ENCODE data around the gene COL17A1.

DNA sequence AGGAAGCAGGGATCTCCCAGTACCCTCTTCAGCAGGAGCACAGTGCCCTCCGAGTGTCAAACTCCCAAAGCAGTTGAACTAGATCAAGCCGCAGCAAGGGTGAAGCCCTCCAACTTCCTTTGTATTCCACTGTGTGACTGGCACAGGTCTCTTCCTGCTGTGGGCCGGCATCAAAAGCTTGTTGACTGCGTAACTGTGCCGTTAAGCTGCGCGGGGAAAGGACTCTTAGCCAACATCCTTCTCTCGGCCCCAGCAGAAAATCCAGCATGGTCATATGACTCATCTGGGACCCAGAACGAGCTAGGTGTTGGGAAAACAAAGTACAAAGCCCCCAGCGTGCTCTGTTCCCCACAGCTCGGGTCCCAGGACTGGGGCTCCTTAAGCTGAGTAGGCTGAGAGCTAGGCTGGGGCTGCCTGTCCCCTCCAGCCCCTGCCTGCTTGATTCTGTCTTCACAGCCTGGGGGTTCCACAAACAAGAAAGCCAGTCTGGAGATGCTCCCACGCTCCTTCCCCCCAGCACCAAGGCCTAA lies 52.2 kb downstream of the COL17A1 start:
- TF ChIP-seq POLR2A (IDR thresholded peaks at IDR 0.05; ENCODE audit: borderline replicate concordance, extremely low read depth, insufficient read depth, insufficient read length), result no peak
- TF ChIP-seq, protein P1, sequence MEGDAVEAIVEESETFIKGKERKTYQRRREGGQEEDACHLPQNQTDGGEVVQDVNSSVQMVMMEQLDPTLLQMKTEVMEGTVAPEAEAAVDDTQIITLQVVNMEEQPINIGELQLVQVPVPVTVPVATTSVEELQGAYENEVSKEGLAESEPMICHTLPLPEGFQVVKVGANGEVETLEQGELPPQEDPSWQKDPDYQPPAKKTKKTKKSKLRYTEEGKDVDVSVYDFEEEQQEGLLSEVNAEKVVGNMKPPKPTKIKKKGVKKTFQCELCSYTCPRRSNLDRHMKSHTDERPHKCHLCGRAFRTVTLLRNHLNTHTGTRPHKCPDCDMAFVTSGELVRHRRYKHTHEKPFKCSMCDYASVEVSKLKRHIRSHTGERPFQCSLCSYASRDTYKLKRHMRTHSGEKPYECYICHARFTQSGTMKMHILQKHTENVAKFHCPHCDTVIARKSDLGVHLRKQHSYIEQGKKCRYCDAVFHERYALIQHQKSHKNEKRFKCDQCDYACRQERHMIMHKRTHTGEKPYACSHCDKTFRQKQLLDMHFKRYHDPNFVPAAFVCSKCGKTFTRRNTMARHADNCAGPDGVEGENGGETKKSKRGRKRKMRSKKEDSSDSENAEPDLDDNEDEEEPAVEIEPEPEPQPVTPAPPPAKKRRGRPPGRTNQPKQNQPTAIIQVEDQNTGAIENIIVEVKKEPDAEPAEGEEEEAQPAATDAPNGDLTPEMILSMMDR (IDR thresholded peaks at IDR 0.05 in 2 of 3, conservative IDR thresholded peaks at IDR 0.05 in 1 of 3; ENCODE audit: borderline replicate concordance in 1 of 3, insufficient read depth in 1 of 3, low read depth in 2 of 3, low read length in 2 of 3), result no peak
- TF ChIP-seq JUND (IDR thresholded peaks at IDR 0.05), result no peak
- TF ChIP-seq SP1 (IDR thresholded peaks at IDR 0.05; ENCODE audit: low read depth), result no peak
- TF ChIP-seq ELF1 (IDR thresholded peaks at IDR 0.05; ENCODE audit: borderline replicate concordance, low read depth), result no peak
- TF ChIP-seq ZFX (IDR thresholded peaks at IDR 0.05), result no peak
- no peak for TF ChIP-seq RAD21 (IDR thresholded peaks at IDR 0.05; ENCODE audit: low read depth)
- TF ChIP-seq SIN3A (IDR thresholded peaks at IDR 0.05; ENCODE audit: low read depth), result no peak
